Keratinocyte (primary cell): Measurements from ENCODE around the gene RSKR. TPM values are rescaled to one million over a fixed set of nuclear protein-coding genes. Genes with fewer than 3 reads are reported as not detected.
"Not testable (repeated sequence)": the region's sequence is repeated elsewhere in the genome, so short reads cannot be mapped to it uniquely, and the experiment has no call there.

Experiments used
- DNase-seq: peaks from one replicate; pipeline ENCODE4 v3.0.0-alpha.2; 2011; ENCODE audit warnings: low read depth, missing footprints, low spot score
- FAIRE-seq: peaks from 2 replicates; lab custom pipeline; 2011; peaks lifted over from hg19 to GRCh38; lab: Jason Lieb, UNC
- H2AFZ ChIP-seq: 2 replicates; pipeline ENCODE4 v1.6.0; 2012; ENCODE audit warnings: low read length, control low read depth, inconsistent platforms; ENCODE audit not compliant: control insufficient read depth
- H3K27ac ChIP-seq: 2 replicates; pipeline ENCODE4 v1.5.1; 2011; ENCODE audit warnings: low read length; ENCODE audit not compliant: control insufficient read depth, insufficient read depth
- H3K27me3 ChIP-seq: 3 replicates; pipeline ENCODE4 v1.6.0; 2011; ENCODE audit warnings: low read length; ENCODE audit not compliant: control insufficient read depth, insufficient read depth; ENCODE audit errors: extremely low read depth
- H3K36me3 ChIP-seq, 2 experiments: 2 replicates in 1 of 2; 3 replicates in 1 of 2; pipeline ENCODE4 v1.5.1; 2011; ENCODE audit warnings: low read length in 2 of 2, mild to moderate bottlenecking in 1 of 2; ENCODE audit not compliant: control insufficient read depth in 2 of 2, insufficient read depth in 2 of 2; ENCODE audit errors: extremely low read depth in 1 of 2
- H3K4me1 ChIP-seq: 3 replicates; pipeline ENCODE4 v1.5.1; 2011; ENCODE audit warnings: low read length; ENCODE audit not compliant: control insufficient read depth, insufficient read depth; ENCODE audit errors: extremely low read depth
- H3K4me2 ChIP-seq: 3 replicates; pipeline ENCODE4 v1.6.0; 2011; ENCODE audit warnings: low read depth, low read length; ENCODE audit not compliant: control insufficient read depth, insufficient read depth; ENCODE audit errors: extremely low read depth
- H3K4me3 ChIP-seq, 3 experiments: fragments of 200-600 bp in 1 of 3; sonication (generic) in 1 of 3; 2 replicates in 2 of 3; 3 replicates in 1 of 3; pipeline ENCODE4 v1.5.1; 2011 to 2016; ENCODE audit warnings: low read length in 3 of 3, mild to moderate bottlenecking in 3 of 3, control low read depth in 2 of 3, inconsistent platforms in 1 of 3, low read depth in 1 of 3, mixed read lengths in 1 of 3, mixed run types in 1 of 3, moderate library complexity in 1 of 3; ENCODE audit not compliant: control insufficient read depth in 2 of 3, insufficient read depth in 2 of 3; ENCODE audit errors: extremely low read depth in 1 of 3
- H3K79me2 ChIP-seq: 2 replicates; pipeline ENCODE4 v1.6.0; 2012; ENCODE audit warnings: low read length; ENCODE audit not compliant: control insufficient read depth, insufficient read depth
- H3K9ac ChIP-seq: 3 replicates; pipeline ENCODE4 v1.6.0; 2011; ENCODE audit warnings: low read length; ENCODE audit not compliant: control insufficient read depth, insufficient read depth; ENCODE audit errors: extremely low read depth
- H3K9me1 ChIP-seq: 3 replicates; pipeline ENCODE4 v1.6.0; 2011; ENCODE audit warnings: low read length; ENCODE audit not compliant: control insufficient read depth, insufficient read depth; ENCODE audit errors: extremely low read depth
- H3K9me3 ChIP-seq: 2 replicates; pipeline ENCODE4 v1.5.1; 2012; ENCODE audit warnings: low read depth, low read length; ENCODE audit not compliant: control insufficient read depth
- H4K20me1 ChIP-seq: 3 replicates; pipeline ENCODE4 v1.6.0; 2011; ENCODE audit warnings: low read length; ENCODE audit not compliant: control insufficient read depth, insufficient read depth; ENCODE audit errors: extremely low read depth
- CTCF ChIP-seq, 3 experiments: IDR thresholded peaks in 1 of 3; conservative IDR thresholded peaks in 1 of 3; optimal IDR thresholded peaks in 1 of 3; 2 replicates in 2 of 3; 3 replicates in 1 of 3; pipeline versions ENCODE3 to v1.5.1; 2011; ENCODE audit warnings: low read length in 3 of 3, mild to moderate bottlenecking in 3 of 3, moderate library complexity in 2 of 3, control low read depth in 1 of 3, inconsistent platforms in 1 of 3; ENCODE audit not compliant: insufficient read depth in 2 of 3; ENCODE audit errors: extremely low read depth in 1 of 3
- EZH2 ChIP-seq: IDR thresholded peaks from one replicate; pipeline ENCODE4 v1.6.1; 2012; ENCODE audit warnings: inconsistent platforms, mild to moderate bottlenecking, low read length, moderate library complexity
- dilution Hi-C: fragments of 300-500 bp; cut with MboI; formaldehyde crosslinking; loops from one replicate; pipeline ENCODE4 v1.7.0; 2020; ENCODE audit warnings: low sequenced_read_pairs; ENCODE audit not compliant: extremely low pct_ligation_motif_present
- polyA plus RNA-seq, 5 experiments: library from polyadenylated mRNA; depleted of rRNA in 3 of 5; stranded (reverse) in 3 of 5; stranded (forward) in 1 of 5; unstranded in 1 of 5; fragments of >200 nt; gene quantifications; 1 replicate in 1 of 5; 2 replicates in 3 of 5; 3 replicates in 1 of 5; pipeline versions ENCODE4 v1.2.1 to v1.2.3, GENCODE V29; 2011 to 2012; ENCODE audit warnings: missing spikeins in 2 of 5, low read depth in 1 of 5, low replicate concordance in 1 of 5

The RSKR gene
- polyA plus RNA-seq, 1 donor (not counting 4 experiments of a cell fraction or from before 2014, with no cell fraction given): 6.6 TPM

GRCh38 chr17:28658766-28659496 lies 44.9 kb upstream of the RSKR start:
- H3K27me3 ChIP-seq, H4K20me1 ChIP-seq, dilution Hi-C loops, H3K9ac ChIP-seq, H3K4me2 ChIP-seq, H2AFZ ChIP-seq, DNase-seq, H3K36me3 ChIP-seq, H3K9me1 ChIP-seq, H3K27ac ChIP-seq, H3K4me3 ChIP-seq, FAIRE-seq, H3K9me3 ChIP-seq: not testable (repeated sequence)
- Histone ChIP-seq H3K79me2 (peaks cover 65% of the 10 kb centered on the region), H3K4me1 (peaks cover 19% of the 10 kb centered on the region)

- Histone ChIP-seq H3K79me2 (peaks cover 59% of the 10 kb centered on the region), H3K4me1 (peaks cover 17% of the 10 kb centered on the region)
- H4K20me1 ChIP-seq, dilution Hi-C loops, H3K36me3 ChIP-seq, H3K9me3 ChIP-seq, H3K9me1 ChIP-seq, H3K27me3 ChIP-seq, H2AFZ ChIP-seq, H3K9ac ChIP-seq, H3K4me3 ChIP-seq, DNase-seq, H3K27ac ChIP-seq, H3K4me2 ChIP-seq, FAIRE-seq: not testable (repeated sequence)
These were observed 44.4 kb upstream of the RSKR start for GRCh38 chr17:28658342-28658741.

GRCh38 chr17:28657756-28658155 lies 43.8 kb upstream of the RSKR start:
- no peak for FAIRE-seq
- H3K79me2 ChIP-seq: peaks cover 54% of the 10 kb centered on the region
- no peak overlapping the region for H3K4me3 ChIP-seq
- H3K9me3 ChIP-seq: no peaks in the 10 kb centered on the region
- no peaks in the 10 kb centered on the region for H4K20me1 ChIP-seq
- no peak overlapping the region for H3K9ac ChIP-seq
- peaks cover 12% of the 10 kb centered on the region for H3K4me1 ChIP-seq
- H3K9me1 ChIP-seq: no peaks in the 10 kb centered on the region
- no peak for DNase-seq
- TF ChIP-seq CTCF (optimal IDR thresholded peaks at IDR 0.05 in 1 of 3, IDR thresholded peaks at IDR 0.05 in 1 of 3, conservative IDR thresholded peaks at IDR 0.05 in 1 of 3; ENCODE audit: extremely low read depth in 1 of 3, insufficient read depth in 2 of 3, low read length in 3 of 3) (no peak), EZH2 (no peak)
- no peak overlapping the region for H3K27ac ChIP-seq
- H3K27me3 ChIP-seq: no peaks in the 10 kb centered on the region
- dilution Hi-C loops: no loop called here
- H2AFZ ChIP-seq: no peak overlapping the region
- H3K4me2 ChIP-seq: no peak overlapping the region
- H3K36me3 ChIP-seq: peaks cover 4 to 5% of the 10 kb centered on the region in 2 experiments
